Measurements from ENCODE around the gene DMP1. TPM values are rescaled to one million over a fixed set of nuclear protein-coding genes. Genes with fewer than 3 reads are reported as not detected.

Gene DMP1
- total RNA-seq, 1 donor from 2014 or later = not detected

GRCh38 chr4:87620086-87620485 lies 30.0 kb upstream of the DMP1 start:
- H3K4me1 ChIP-seq = peaks cover 9 to 31% of the 10 kb centered on the region in 2 donors
- DNase-seq (ENCODE audit: low spot score in 2 of 2) = no peak
- intact Hi-C loops (cut with DNase I) = loop anchor here (2.0 to 5.0 kb wide), 6 partner anchors 33 to 217 kb away; no protein-coding TSS in a partner anchor
- peak overlapping the region; percentile 89 to 96 for H3K27ac ChIP-seq
- TF ChIP-seq, protein P1, sequence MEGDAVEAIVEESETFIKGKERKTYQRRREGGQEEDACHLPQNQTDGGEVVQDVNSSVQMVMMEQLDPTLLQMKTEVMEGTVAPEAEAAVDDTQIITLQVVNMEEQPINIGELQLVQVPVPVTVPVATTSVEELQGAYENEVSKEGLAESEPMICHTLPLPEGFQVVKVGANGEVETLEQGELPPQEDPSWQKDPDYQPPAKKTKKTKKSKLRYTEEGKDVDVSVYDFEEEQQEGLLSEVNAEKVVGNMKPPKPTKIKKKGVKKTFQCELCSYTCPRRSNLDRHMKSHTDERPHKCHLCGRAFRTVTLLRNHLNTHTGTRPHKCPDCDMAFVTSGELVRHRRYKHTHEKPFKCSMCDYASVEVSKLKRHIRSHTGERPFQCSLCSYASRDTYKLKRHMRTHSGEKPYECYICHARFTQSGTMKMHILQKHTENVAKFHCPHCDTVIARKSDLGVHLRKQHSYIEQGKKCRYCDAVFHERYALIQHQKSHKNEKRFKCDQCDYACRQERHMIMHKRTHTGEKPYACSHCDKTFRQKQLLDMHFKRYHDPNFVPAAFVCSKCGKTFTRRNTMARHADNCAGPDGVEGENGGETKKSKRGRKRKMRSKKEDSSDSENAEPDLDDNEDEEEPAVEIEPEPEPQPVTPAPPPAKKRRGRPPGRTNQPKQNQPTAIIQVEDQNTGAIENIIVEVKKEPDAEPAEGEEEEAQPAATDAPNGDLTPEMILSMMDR (IDR thresholded peaks at IDR 0.05) = no peak
- H3K4me3 ChIP-seq = peak overlapping the region; percentile 36 to 40
- no peaks in the 10 kb centered on the region for H3K9me3 ChIP-seq
- no peaks in the 10 kb centered on the region for H3K27me3 ChIP-seq
- H3K36me3 ChIP-seq = no peaks in the 10 kb centered on the region

- H3K4me1 ChIP-seq = peaks cover 9 to 31% of the 10 kb centered on the region in 2 donors
- peak overlapping the region in 1 of 2 donors; percentile 36 for H3K4me3 ChIP-seq
- H3K9me3 ChIP-seq = no peaks in the 10 kb centered on the region
- intact Hi-C loops (cut with DNase I) = loop anchor here (2.0 to 5.0 kb wide), 6 partner anchors 33 to 217 kb away; no protein-coding TSS in a partner anchor
- TF ChIP-seq, protein P1 (IDR thresholded peaks at IDR 0.05) = no peak
- H3K27ac ChIP-seq = peak overlapping the region; percentile 89 to 96
- no peak for DNase-seq (ENCODE audit: low spot score in 2 of 2)
- H3K27me3 ChIP-seq = no peaks in the 10 kb centered on the region
- no peaks in the 10 kb centered on the region for H3K36me3 ChIP-seq
Measured at GRCh38 chr4:87620491-87620890, 29.6 kb upstream of the DMP1 start.

DNA sequence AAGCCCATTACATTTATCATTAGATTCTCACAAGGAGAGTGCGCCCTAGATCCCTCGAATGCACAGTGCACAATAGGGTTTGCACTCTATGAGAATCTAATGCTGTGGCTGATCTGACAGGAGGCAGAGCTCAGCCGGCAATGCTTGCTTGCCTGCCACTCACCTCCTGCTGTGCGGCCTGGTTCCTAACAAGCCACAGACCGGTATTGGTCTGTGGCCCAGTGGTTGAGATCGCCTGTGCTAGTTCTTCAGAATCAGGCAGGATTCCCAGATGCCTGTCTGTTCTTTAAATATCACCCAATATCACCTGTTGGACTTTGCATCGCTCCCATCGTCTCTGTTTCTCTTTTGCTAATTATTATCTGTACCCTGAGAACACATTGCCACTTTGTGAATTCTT lies 27.8 kb upstream of the DMP1 start:
- Histone ChIP-seq H3K4me1 (peaks cover 9 to 31% of the 10 kb centered on the region in 2 donors), H3K36me3 (no peaks in the 10 kb centered on the region), H3K4me3 (no peak overlapping the region), H3K27me3 (no peaks in the 10 kb centered on the region), H3K9me3 (no peaks in the 10 kb centered on the region), H3K27ac (peak overlapping the region; percentile 89 to 90)
- TF ChIP-seq, protein P1 (IDR thresholded peaks at IDR 0.05) = no peak
- intact Hi-C loops (cut with DNase I) = loop anchor here (5.0 kb wide), 4 partner anchors 35 to 215 kb away; no protein-coding TSS in a partner anchor
- DNase-seq (ENCODE audit: low spot score in 2 of 2) = no peak

DNA sequence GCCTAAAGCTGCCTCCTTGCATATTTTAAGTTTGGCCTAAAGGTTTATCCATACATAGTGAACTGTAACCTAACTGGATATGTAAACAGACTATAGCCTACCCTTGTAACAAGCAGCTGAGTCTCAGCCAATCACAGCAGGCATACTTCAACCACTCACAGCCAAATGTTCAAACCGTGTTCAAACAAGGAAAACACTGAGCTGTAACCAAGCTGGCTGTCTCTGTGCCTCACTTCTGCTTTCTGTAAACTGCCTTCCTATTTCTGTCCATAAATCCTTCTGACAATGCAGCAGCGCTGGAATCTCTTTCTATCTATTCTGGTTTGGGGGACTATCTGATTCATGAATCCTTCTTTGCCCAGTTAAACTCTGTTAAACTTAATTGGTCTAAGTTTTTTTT lies 25.4 kb upstream of the DMP1 start:
- H3K27me3 ChIP-seq = no peaks in the 10 kb centered on the region
- peaks cover 9 to 17% of the 10 kb centered on the region in 2 donors for H3K4me1 ChIP-seq
- no peaks in the 10 kb centered on the region for H3K36me3 ChIP-seq
- H3K27ac ChIP-seq = no peak overlapping the region
- no peak overlapping the region for H3K4me3 ChIP-seq
- intact Hi-C loops (cut with DNase I) = loop anchor here (5.0 kb wide), 4 partner anchors 37 to 213 kb away; no protein-coding TSS in a partner anchor
- DNase-seq (ENCODE audit: low spot score in 2 of 2) = no peak
- no peaks in the 10 kb centered on the region for H3K9me3 ChIP-seq
- TF ChIP-seq, protein P1 (IDR thresholded peaks at IDR 0.05) = no peak

- peaks cover 5 to 15% of the 10 kb centered on the region in 2 donors for H3K4me1 ChIP-seq
- intact Hi-C loops (cut with DNase I) = no loop called here
- TF ChIP-seq, protein P1 (IDR thresholded peaks at IDR 0.05) = no peak
Measured at GRCh38 chr4:87631668-87632067, 18.4 kb upstream of the DMP1 start.

More at GRCh38 chr4:87631668-87632067, 18.4 kb upstream of the DMP1 start:
- Histone ChIP-seq H3K27me3 (no peaks in the 10 kb centered on the region), H3K9me3 (no peaks in the 10 kb centered on the region), H3K27ac (peak overlapping the region in 1 of 2 donors; percentile 35), H3K36me3 (no peaks in the 10 kb centered on the region), H3K4me3 (no peak overlapping the region)
- no peak for DNase-seq (ENCODE audit: low spot score in 2 of 2)

Measured in ascending aorta (tissue), 2 donors.